GM23338 (cell line): ENCODE measurements around the gene FDXR. TPM values are rescaled to one million over a fixed set of nuclear protein-coding genes. Genes with fewer than 3 reads are reported as not detected.

ENCODE experiments used
- ATAC-seq: fragments of 200-7000 bp; cut with Tn5 transposase; 3 replicates; pipeline ENCODE4 v1.9.1; 2020
- DNase-seq: peaks from one replicate; pipeline ENCODE4 v3.0.0-alpha.2; 2015; ENCODE audit warnings: low spot score
- H2AFZ ChIP-seq: fragments of 200-600 bp; sonication (generic); 2 replicates; pipeline ENCODE4 v1.8.0; 2016; ENCODE audit warnings: antibody characterized with exemption, mild to moderate bottlenecking, moderate library complexity
- H3F3A ChIP-seq: fragments of 200-600 bp; sonication (generic); replicated peaks from 2 replicates; pipeline ENCODE4 v1.8.0; 2017; ENCODE audit warnings: antibody characterized with exemption, mixed run types, low read depth
- H3K27ac ChIP-seq: fragments of 200-600 bp; sonication (generic); 2 replicates; pipeline ENCODE4 v1.6.1; 2016; ENCODE audit warnings: low read depth
- H3K27me3 ChIP-seq: fragments of 200-600 bp; sonication (generic); 2 replicates; pipeline ENCODE4 v1.8.0; 2016; ENCODE audit warnings: mild to moderate bottlenecking, mixed run types, moderate library complexity; ENCODE audit not compliant: insufficient read depth
- H3K36me3 ChIP-seq: fragments of 200-600 bp; sonication (generic); 2 replicates; pipeline ENCODE4 v1.8.0; 2016; ENCODE audit warnings: mild to moderate bottlenecking; ENCODE audit not compliant: insufficient read depth
- H3K4me1 ChIP-seq: fragments of 200-600 bp; sonication (generic); 2 replicates; pipeline ENCODE4 v1.8.0; 2016; ENCODE audit warnings: mild to moderate bottlenecking, moderate library complexity; ENCODE audit not compliant: insufficient read depth
- H3K4me2 ChIP-seq: fragments of 200-600 bp; sonication (generic); 2 replicates; pipeline ENCODE4 v1.7.1; 2017; ENCODE audit warnings: mixed run types
- H3K4me3 ChIP-seq: fragments of 200-600 bp; sonication (generic); 2 replicates; pipeline ENCODE4 v1.6.1; 2016; ENCODE audit warnings: mixed run types
- H3K79me2 ChIP-seq: fragments of 200-600 bp; sonication (generic); replicated peaks from 2 replicates; pipeline ENCODE4 v1.8.0; 2017; ENCODE audit warnings: mild to moderate bottlenecking; ENCODE audit not compliant: insufficient read depth
- H3K9me2 ChIP-seq: fragments of 200-600 bp; sonication (generic); 2 replicates; pipeline ENCODE4 v1.8.0; 2017; ENCODE audit not compliant: insufficient read depth
- H4K20me1 ChIP-seq: fragments of 200-600 bp; sonication (generic); replicated peaks from 2 replicates; pipeline ENCODE4 v1.8.0; 2017; ENCODE audit warnings: mild to moderate bottlenecking; ENCODE audit not compliant: insufficient read depth
- H3K27ac Mint-ChIP-seq: 2 replicates; pipeline ENCODE4 v1.8.0; 2020; ENCODE audit warnings: inconsistent platforms, mild to moderate bottlenecking, moderate library complexity, mixed read lengths
- H3K27me3 Mint-ChIP-seq: 3 replicates; pipeline ENCODE4 v1.8.0; 2022; ENCODE audit warnings: low read depth, mild to moderate bottlenecking, moderate library complexity, mixed read lengths, inconsistent platforms; ENCODE audit not compliant: insufficient read depth, poor library complexity
- H3K36me3 Mint-ChIP-seq: 3 replicates; pipeline ENCODE4 v1.8.0; 2021; ENCODE audit warnings: low read depth, mild to moderate bottlenecking, inconsistent platforms, moderate library complexity, mixed read lengths
- H3K4me1 Mint-ChIP-seq: 3 replicates; pipeline ENCODE4 v1.8.0; 2020; ENCODE audit warnings: mild to moderate bottlenecking, inconsistent platforms, mixed read lengths
- H3K4me3 Mint-ChIP-seq: 3 replicates; pipeline ENCODE4 v1.8.0; 2021; ENCODE audit warnings: moderate library complexity, mild to moderate bottlenecking, inconsistent platforms, mixed read lengths
- H3K9me3 Mint-ChIP-seq: 3 replicates; pipeline ENCODE4 v1.8.0; 2020; ENCODE audit warnings: moderate library complexity, mild to moderate bottlenecking, inconsistent platforms, mixed read lengths
- CREB1 ChIP-seq: fragments of 250-450 bp; sonication (Bioruptor Pico); IDR thresholded peaks from 2 replicates; pipeline ENCODE4 v1.5.0; 2020; ENCODE audit warnings: low read depth, mild to moderate bottlenecking, moderate library complexity
- CTCF ChIP-seq, 2 experiments: fragments of 200-600 bp in 1 of 2; sonication (generic) in 1 of 2; conservative IDR thresholded peaks; 2 replicates each; pipeline versions ENCODE4 v1.5.1 to v1.6.1; 2016 to 2017; ENCODE audit warnings: antibody characterized with exemption in 2 of 2, low read depth in 2 of 2, mild to moderate bottlenecking in 2 of 2, moderate library complexity in 1 of 2
- ETS1 ChIP-seq: IDR thresholded peaks from 2 replicates; pipeline ENCODE4 v1.6.1; 2016; ENCODE audit warnings: antibody characterized with exemption
- EZH2 ChIP-seq: fragments of 200-600 bp; sonication (generic); IDR thresholded peaks from one replicate; pipeline ENCODE4 v1.8.0; 2017; ENCODE audit warnings: antibody characterized with exemption, mild to moderate bottlenecking, low read depth; ENCODE audit not compliant: unreplicated experiment
- EZH2phosphoT487 ChIP-seq: fragments of 200-600 bp; sonication (generic); IDR thresholded peaks from one replicate; pipeline ENCODE4 v1.8.1; 2018; ENCODE audit warnings: antibody characterized with exemption; ENCODE audit not compliant: unreplicated experiment
- JUNB ChIP-seq: IDR thresholded peaks from one replicate; pipeline ENCODE4 v1.6.1; 2016; ENCODE audit warnings: antibody characterized with exemption; ENCODE audit not compliant: unreplicated experiment
- NANOG ChIP-seq: IDR thresholded peaks from 2 replicates; pipeline ENCODE4 v1.6.1; 2016; ENCODE audit warnings: antibody characterized with exemption, borderline replicate concordance
- POLR2AphosphoS5 ChIP-seq: IDR thresholded peaks from 2 replicates; pipeline ENCODE4 v1.6.1; 2016; ENCODE audit warnings: antibody characterized with exemption, low read depth
- REST ChIP-seq: IDR thresholded peaks from one replicate; pipeline ENCODE4 v1.6.1; 2018; ENCODE audit warnings: antibody characterized with exemption; ENCODE audit not compliant: unreplicated experiment
- STAT1 ChIP-seq: IDR thresholded peaks from one replicate; pipeline ENCODE4 v1.6.1; 2016; ENCODE audit warnings: antibody characterized with exemption; ENCODE audit not compliant: unreplicated experiment
- ZNF114 ChIP-seq: fragments of 250-450 bp; sonication (Bioruptor Pico); IDR thresholded peaks from 2 replicates; pipeline ENCODE4 v1.5.0; 2020; ENCODE audit warnings: mild to moderate bottlenecking, moderate library complexity
- ZNF331 ChIP-seq: fragments of 250-450 bp; sonication (Bioruptor Pico); IDR thresholded peaks from 2 replicates; pipeline ENCODE4 v1.5.0; 2020; ENCODE audit warnings: low read depth, mild to moderate bottlenecking, moderate library complexity
- ZNF462 ChIP-seq: fragments of 250-450 bp; sonication (Bioruptor Pico); IDR thresholded peaks from 2 replicates; pipeline ENCODE4 v1.5.0; 2020; ENCODE audit warnings: mild to moderate bottlenecking, moderate library complexity
- polyA plus RNA-seq: library from polyadenylated mRNA; unstranded; fragments of >200 nt; fragmentation: Nextera tagmentation; extraction: Ambion mirVana; gene quantifications from 2 replicates; pipeline ENCODE4 v1.2.1, GENCODE V29; 2016
- total RNA-seq: library from RNA; depleted of rRNA; stranded (reverse); fragments of >200 nt; shearing (Covaris generic); gene quantifications from 2 replicates; pipeline ENCODE4 v1.2.3, GENCODE V29; 2014

FDXR gene
- total and polyA plus RNA-seq, 2 experiments from 2014 or later, result 21.7 to 33.1 TPM

- Histone ChIP-seq H2AFZ (no peak overlapping the region), H3K27me3 (peaks cover 92% of the 10 kb centered on the region), H3K4me1 (peaks cover 8% of the 10 kb centered on the region), H3K27ac (no peak overlapping the region), H3K4me2 (no peak overlapping the region), H3K4me3 (no peak overlapping the region), H3F3A (no peaks in the 10 kb centered on the region), H4K20me1 (no peaks in the 10 kb centered on the region), H3K79me2 (no peaks in the 10 kb centered on the region), H3K9me2 (no peaks in the 10 kb centered on the region), H3K36me3 (no peaks in the 10 kb centered on the region)
- no peaks in the 10 kb centered on the region for H3K9me3 Mint-ChIP-seq
- DNase-seq (no peak), ATAC-seq (no peak)
- no peaks in the 10 kb centered on the region; the same call in 1 of the 3 replicates for H3K4me1 Mint-ChIP-seq
- H3K4me3 Mint-ChIP-seq, result no peak overlapping the region; the same call in 2 of the 3 replicates
- H3K27me3 Mint-ChIP-seq, result peaks cover 69% of the 10 kb centered on the region
- no peaks in the 10 kb centered on the region; the same call in 2 of the 3 replicates for H3K36me3 Mint-ChIP-seq
- H3K27ac Mint-ChIP-seq, result no peak overlapping the region
- no peak for TF ChIP-seq ZNF462 (CRISPR knock-in tag)
- TF ChIP-seq EZH2, result no peak
- no peak for TF ChIP-seq CTCF (conservative IDR thresholded peaks at IDR 0.05; ENCODE audit: low read depth in 2 of 2)
- TF ChIP-seq STAT1, result no peak
- no peak for TF ChIP-seq NANOG
- TF ChIP-seq ETS1, result no peak
- TF ChIP-seq EZH2phosphoT487, result no peak
- no peak for TF ChIP-seq REST
- no peak for TF ChIP-seq ZNF114 (CRISPR knock-in tag)
- TF ChIP-seq JUNB, result no peak
- TF ChIP-seq POLR2AphosphoS5, result no peak
- no peak for TF ChIP-seq CREB1
- TF ChIP-seq ZNF331 (CRISPR knock-in tag), result no peak
These were observed 21.9 kb downstream of the FDXR start for GRCh38 chr17:74850914-74851313.
